HG03097 (cell line): ENCODE data around the gene ATG13.
"Not testable (repeated sequence)": the region's sequence is repeated elsewhere in the genome, so short reads cannot be mapped to it uniquely, and the experiment has no call there.

Experiments
- ATAC-seq: cut with Tn5 transposase; IDR thresholded peaks from one replicate; pipeline ENCODE4 v1.9.1; 2021; ENCODE audit not compliant: unreplicated experiment, low FRiP score

Gene ATG13

DNA sequence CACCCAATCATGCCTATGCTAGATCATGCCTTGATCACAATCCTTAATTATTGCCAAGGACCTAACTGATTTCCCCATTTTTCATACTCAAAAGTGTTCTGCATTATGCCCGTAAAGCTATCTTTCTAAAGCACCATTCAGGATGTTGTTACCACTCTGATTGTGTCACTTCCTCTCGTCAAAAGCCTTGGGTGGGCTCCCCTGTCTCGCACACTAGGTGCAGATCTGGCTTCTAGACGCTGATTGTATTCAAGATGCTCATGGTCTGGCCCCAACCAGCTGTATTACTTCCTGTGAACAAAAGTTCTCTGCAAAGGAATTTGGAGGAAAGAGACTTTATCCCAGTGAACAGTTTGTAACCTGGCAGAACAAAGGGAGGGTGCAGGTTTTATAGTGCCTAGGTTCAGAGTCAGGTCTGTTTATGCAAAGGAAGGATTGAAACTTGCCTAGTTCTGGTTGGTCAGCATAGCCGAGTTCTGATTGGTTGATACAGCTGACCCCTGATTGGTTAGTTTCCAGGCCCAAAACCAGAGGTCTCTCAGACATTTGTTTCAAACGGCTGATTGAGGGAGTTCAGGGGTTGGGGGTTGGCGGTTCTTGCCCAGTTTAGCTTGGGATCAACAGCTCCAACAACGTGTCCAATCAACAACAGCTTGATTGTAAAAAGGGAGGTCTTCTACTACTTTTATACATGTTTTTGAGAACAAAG is 25.4 kb downstream of the ATG13 start:
- ATAC-seq = no peak

DNA sequence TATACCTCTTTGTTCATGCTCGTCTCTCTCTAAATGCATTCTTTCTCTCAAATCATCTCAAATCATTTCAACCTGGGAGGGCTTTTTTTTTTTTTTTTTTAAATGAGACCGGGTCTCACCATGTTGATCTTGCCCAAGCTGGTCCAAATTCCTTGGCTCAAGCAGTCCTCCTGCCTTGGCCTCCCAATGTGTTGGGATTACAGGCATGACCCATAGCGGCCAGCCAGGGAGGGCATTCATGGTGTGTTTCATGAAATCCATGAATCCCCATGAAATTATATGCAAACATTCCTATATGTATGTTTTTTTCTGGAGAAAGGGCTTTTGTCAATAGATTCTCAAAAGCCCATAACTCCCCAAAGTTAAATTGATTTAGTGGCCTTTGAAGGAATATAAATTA is 26.2 kb downstream of the ATG13 start:
- ATAC-seq = no peak

DNA sequence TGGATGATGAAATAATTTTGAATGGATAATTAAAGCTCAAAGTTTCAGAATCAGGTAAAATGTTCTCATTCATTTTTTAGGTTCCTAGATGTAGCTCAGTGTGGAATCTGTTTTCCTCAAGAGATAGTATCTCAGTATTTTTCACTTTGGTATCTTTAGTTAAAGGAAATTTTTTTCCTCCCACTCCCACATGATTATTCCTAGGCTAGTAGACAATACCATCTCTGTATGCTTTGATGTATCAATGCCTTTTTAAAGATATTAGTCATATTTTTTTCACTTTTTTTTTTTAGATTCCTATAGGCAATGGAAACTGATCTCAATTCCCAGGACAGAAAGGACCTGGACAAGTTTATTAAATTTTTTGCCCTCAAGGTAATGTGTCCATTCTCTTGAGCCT is 26.6 kb downstream of the ATG13 start:
- no peak for ATAC-seq

DNA sequence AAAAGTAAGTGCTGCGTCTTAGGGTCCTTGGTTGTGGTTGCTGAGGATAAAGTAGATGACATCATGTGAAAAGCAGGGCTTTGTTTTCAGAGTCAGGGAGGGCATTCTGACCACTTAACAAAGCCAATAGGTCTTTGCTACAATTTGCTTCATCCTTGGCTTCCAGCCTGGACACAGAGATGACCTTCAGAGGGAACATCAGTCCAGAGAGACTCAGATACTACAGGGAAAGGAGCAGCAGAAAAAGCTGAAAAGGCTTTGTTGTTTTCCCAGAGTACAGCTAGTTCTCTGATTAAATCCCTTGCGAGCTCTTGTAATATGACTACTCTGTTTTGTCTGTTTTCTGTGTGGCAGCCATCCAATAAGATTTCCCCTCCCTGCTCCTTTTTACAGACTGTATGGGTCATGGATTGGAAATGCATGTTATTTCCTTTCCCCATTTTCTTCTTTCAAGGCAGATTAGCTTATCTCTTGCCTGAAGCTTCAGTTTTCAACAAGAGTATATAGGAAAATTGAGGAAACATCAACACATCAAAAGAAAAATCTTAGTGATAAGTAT is 31.9 kb downstream of the ATG13 start:
- ATAC-seq = no peak

DNA sequence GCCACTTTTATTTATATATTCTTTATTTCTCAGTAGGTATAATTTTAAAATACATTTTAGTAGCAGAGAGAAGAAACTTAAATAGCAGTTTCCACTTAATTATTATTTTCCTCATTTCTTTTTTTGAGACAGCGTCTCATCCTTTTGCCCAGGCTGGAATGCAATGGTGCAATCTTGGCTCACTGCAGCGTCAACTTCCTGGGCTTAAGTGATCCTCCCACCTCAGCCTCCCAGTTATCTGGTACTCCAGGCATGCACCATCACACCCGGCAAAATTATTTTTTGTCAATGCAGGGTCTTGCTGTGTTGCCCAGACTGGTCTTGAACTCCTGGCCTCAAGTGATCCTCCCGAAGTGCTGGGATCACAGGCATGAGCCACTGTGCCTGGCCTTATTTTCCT is 38.3 kb downstream of the ATG13 start:
- no peak for ATAC-seq

DNA sequence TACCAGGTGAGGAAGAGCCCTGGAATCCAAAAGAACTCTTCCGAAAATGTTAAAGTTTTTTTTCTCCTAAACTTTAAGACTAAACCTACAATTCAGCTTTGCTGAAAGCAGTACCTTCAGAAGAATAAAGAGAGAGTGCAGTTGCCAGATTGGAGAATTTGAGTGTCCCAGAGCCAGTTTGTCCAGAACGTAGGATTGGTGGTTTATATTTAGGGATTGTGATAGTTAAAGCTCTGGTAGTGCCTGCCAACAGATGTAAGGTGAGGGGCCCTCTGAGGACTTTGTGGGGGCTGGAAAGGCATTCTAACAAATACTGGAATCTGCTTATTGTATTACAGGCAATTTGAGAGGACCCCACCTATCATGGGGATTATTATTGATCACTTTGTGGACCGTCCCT is 39.8 kb downstream of the ATG13 start:
- ATAC-seq = no peak

DNA sequence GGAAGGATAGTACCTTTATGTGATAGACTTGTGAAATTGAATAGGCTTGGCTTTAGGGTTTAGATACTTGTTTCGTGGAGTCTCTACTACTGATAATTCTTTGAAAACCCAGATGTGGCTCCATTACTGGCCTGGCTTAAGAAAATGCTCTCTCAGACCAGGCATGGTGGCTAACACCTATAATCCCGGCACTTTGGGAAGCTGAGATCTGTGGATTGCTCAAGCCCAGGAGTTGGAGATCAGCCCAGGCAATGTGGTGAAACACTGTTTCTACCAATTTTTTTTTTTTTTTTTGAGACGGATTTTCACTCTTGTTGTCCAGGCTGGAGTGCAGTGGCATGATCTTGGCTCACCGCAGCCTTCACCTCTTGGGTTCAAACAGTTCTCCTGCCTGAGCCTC is 40.9 kb downstream of the ATG13 start:
- no peak for ATAC-seq

DNA sequence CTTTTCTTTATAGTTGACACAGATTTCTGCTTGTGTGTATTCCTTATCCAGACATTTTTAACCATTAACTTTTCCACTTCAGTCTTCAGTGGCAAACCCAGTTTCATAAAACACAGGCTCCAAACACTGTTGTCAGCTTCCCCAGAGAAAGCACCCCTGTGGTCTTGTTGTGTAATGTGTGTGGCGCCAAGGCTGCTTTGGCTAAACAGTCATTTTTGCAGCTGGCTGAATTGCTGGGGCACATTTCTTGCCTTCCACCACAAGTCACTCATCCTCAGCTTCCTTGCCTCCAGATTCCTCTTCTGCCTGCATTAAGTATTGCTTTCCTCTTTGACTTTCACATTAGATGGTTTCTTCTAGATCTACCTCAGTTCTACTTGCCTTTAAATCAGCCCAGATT is 42.6 kb downstream of the ATG13 start:
- ATAC-seq = no peak

DNA sequence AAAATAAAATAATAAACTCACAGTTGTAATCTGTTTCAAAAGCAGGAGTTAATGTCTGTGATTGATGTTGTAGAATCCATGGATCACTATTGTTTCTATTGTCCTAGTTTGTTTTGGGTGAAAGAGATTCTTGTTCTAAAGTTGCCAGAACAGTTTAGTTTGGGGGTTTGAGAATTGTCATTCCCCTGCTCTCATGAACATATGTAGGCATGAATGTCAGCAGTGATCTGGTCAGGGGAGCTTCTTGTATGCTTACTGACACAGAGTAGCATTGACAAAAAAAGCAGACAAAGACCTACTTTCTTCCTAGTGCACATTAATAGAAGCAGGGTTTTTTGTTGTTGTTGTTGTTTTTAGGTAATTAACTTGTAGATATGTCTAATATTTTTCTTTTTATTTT is 44.5 kb downstream of the ATG13 start:
- ATAC-seq = no peak

DNA sequence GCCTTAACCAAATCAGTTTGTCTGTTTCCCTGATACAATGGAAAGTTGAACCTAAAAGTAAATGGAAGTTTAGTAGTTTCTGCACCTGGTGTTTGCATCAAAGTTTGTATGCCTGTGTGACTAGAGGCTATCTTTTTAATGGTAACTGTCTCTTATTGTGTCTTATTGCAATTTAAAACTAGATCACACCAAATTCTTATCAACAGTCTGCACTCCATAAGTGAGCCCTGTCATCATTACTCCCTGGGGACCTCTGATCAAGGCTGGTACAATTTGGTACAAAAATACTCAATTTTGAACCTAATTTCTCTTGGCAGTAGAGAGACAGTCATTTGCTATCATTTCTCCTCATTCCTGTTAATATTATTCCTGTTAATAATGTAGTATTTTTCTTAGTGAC is 45.0 kb downstream of the ATG13 start:
- no peak for ATAC-seq

DNA sequence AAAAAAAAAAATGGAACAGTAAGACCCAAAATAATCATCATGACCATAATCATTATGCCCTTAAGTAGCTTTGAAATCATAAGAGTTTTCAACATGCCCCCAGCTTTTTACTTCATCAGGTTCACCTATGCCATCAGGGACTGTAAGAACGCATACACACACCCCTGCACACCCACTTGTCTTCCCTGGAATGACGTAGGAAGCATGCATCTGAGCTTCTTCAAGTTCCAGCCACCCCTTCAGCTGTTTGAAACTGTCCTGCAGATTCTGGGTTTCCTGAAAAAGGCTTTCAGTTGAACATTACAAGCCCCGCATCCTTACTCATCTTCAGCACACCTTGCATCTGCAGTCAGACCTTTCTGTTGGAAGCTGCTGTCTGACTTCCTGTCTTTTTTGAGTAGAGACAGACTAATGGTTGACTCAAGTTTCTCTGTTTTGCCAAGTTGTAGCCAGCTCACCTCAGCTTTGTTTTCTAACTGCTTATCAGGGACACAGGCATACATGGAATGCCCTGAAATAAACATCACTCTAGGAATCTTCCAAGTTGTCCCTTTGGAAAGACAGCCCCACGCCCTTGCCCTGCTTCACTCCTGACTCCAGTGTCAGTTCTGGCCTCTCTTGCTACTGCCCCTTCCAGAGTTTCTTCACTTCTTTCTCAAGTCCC is 46.1 kb downstream of the ATG13 start:
- no peak for ATAC-seq

DNA sequence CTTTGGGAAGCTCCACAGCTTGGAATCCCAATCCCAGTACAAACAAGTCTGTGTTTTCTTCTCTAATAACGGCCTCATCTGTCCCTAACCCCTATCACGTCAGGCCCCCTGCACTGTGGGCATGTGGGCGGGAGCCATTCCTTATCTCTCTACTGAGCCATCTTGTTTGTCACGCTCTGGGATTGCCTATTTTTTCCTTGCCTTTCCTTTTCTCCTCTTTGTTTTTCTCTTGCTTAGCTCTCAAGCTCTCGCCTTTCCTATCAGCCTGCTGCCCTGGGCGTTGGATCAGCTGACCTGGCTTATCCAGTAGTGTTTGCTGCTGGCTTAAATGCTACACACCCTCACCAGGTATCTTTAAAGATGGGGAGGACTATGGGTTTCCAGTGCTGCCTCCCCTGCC is 47.3 kb downstream of the ATG13 start:
- ATAC-seq = no peak

DNA sequence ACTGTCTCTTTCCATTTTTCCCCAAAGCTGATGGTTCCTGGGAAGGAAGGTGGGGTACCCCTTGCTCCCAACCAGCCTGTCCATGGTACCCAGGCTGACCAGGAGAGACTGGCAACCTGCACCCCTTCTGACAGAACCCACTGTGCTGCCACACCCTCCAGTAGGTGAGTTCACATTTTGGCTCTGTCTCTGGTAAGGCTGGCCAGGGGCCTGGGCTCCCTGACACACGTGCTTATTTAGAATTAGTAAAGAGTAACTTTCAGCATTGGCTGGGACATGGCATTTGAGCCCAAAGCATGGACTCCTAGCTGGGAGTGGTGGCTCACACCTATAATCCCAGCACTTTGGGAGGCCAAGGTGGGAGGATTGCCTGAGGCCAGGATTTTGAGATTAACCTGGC is 48.0 kb downstream of the ATG13 start:
- ATAC-seq = no peak

DNA sequence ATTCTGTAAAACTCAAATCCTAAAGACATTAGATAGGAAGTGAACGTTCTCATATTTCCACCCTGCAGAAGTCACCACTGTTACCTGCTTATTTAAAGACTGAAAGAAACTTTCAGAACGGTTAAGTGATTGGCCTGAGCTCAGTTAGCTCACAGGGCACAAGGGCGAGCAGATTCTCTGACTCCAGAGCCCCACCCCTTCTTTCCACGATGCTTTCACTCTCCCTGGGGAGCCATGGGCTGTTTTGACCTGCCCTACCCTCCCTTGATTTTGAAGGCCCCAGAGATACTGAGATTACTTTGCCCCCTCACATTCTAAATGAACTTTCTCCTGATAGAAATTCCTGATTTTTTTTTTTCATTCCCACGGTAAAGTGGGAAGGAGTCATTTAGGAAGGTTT is 49.2 kb downstream of the ATG13 start:
- ATAC-seq = no peak

DNA sequence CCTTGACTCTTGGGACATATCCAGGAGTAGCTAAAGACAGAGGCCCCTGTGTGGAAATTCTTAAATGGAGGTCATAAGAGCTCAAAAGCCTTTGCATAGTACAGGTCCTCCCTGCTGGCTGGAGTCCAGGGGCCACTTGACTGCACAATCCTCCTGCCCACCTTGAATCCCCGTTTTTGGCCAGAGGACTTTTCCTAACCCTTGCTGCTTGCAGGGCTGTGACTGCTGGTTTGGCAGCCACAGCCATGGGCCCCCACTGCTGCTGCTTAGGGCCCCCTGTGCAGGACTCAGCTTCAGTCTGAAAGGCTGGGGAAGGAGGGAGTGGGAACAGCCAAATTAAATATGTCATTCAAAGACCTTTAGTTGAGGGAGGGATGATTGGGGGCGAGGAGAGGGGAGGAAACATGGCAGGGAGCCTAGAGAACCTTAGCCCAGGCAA is 49.7 kb downstream of the ATG13 start:
- no peak for ATAC-seq

DNA sequence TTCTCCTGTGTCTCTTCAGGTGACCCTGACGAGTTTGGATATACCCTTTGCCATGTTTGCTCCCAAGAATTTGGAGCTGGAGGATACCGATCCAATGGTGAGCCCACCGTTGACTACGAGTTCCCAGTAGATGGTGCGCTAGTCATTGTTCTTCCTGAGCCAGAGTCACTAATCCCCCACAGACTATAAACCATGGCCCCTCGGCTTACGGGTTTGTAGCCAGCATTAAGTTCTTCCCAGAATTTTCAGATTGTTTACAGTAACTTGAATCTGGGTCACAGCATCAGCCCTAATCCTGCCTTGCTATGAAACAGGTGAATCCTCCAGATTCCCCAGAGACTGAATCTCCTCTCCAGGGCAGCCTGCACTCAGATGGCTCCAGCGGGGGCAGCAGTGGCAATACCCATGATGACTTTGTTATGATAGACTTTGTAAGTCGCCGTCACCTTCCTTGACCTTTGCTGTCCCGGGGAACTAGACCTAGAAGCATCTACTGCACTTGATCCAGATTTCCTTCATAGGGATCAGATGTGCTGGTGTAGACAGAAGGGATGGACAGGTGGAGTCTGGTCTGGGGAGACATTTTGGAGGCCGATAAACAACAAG is 51.2 kb downstream of the ATG13 start:
- no peak for ATAC-seq

DNA sequence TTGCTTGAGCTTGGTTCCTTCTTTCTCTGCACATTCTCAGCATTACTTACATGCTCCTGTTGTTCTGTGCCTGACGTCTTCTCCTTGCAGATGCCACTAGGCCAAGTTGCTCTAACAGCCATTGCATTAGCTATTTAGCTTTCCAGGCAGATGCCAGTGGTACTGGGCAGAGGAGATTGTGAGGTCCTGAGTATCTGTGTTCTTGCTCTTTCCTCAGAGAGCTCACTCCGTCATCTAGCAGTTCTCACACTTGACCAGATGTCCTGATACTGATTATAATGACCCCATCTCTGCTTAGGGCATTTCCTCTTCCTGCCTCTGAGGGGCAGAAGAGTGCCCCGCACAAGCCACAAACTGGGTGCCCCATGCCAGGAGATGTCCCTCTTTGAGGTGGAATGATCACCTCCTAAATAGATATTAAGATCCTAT is 52.4 kb downstream of the ATG13 start:
- no peak for ATAC-seq

DNA sequence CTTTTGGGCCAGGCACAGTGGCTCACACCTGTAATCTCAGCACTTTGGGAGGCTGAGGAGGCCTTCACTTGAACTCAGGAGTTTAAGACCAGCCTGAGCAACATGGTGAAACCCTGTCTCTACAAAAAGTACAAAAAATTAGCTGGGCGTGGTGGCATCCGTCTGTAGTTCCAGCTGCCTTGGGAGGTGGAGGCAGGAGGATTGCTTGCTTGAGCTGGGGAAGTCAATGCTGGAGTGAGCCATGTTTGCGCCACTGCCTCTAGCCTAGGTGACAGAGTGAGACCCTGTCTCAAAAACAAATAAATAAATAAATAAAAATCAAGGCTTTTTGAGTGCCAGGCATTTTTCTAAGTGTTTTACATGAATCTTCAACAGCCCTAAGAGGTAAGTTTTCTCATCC is 53.2 kb downstream of the ATG13 start:
- ATAC-seq = not testable (repeated sequence)

DNA sequence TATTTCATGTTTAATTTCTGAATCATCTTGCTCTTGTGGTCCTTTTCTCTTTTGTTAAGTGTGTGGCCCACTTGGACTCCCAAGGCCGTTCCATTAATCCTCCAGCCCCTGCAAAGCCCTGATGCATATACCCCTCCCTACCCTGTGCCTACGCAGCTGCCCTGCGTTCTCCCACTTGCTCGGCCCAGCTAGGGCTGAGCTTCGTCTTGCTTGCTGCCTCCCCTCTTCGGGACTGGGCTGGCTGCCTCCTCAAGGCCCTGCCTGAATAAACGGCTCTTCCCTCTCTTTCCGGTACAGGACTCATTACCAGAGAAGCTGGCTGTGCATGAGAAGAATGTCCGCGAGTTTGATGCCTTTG is 54.6 kb downstream of the ATG13 start:
- no peak for ATAC-seq

DNA sequence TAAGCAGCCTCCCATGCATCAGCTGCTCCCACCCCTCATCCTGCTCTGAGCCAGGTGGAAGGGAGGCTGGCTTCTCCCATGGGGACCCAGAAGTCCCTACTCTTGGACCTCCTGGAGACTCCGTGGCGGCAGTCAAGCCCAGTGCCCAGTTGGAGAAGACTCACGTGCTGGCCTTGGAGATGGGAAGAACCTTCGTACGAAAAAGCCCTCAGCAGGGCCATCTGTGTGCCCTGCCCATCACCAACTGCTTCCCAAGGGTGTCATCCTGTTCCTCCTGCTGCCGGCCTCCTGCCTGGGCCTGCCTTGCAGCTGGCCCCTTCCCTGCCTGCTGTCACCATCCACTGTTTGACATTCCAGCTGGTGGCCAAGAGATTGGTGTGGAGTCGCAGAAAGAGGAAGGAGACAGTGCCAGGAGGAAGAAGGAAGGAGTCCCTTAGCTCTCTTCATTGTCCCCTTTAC is 55.1 kb downstream of the ATG13 start:
- ATAC-seq = no peak

DNA sequence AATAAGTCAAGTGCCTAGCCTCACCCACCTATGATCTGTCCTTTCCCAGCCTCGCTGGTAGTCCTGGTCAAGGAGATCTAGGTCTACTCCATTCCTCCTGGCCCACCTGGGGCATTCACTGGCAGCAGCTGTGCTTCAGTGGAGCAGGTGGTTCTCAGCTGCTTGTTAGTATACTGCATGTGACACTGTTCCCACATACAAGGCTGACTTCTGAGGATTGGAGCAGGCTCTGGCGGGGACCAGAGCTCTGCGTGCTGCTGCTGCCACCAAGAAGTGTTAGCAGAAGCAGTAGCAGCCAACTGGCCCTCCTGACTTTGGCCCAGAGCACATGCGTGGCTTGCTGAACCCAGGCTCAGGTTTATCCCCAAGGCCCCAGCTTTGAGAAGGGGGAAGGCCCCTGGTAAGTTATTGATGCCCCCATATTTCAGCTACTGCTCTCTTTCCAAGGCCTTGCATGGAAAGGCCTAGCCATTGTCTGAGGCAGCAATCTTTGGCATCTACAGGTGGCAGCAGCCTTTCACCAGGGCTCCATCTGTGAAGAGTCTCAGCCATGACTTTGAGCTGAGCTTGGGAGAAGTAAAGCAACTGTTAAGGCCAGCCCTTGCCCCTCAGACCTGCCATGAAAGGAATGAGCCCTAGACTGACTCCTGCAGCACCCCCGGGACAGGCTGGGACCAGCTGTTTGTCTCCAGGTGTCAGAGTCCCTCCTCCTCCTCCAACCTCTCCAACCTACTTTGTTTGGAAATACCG is 56.5 kb downstream of the ATG13 start:
- ATAC-seq = no peak
